ENCODE data around the gene PBXIP1. TPM values are rescaled to one million over a fixed set of nuclear protein-coding genes. Genes with fewer than 3 reads are reported as not detected.
A peak's percentile ranks its signal among the peaks of the same experiment; 100 is the strongest.

The PBXIP1 gene, protein sequence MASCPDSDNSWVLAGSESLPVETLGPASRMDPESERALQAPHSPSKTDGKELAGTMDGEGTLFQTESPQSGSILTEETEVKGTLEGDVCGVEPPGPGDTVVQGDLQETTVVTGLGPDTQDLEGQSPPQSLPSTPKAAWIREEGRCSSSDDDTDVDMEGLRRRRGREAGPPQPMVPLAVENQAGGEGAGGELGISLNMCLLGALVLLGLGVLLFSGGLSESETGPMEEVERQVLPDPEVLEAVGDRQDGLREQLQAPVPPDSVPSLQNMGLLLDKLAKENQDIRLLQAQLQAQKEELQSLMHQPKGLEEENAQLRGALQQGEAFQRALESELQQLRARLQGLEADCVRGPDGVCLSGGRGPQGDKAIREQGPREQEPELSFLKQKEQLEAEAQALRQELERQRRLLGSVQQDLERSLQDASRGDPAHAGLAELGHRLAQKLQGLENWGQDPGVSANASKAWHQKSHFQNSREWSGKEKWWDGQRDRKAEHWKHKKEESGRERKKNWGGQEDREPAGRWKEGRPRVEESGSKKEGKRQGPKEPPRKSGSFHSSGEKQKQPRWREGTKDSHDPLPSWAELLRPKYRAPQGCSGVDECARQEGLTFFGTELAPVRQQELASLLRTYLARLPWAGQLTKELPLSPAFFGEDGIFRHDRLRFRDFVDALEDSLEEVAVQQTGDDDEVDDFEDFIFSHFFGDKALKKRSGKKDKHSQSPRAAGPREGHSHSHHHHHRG
- total RNA-seq (10 to 100 TPM; 24.6 to 42.8 TPM), polyA plus RNA-seq (10 to 100 TPM in 1 of 2 donors, 1 to 10 TPM in 1; 3.8 to 16.4 TPM)

DNA sequence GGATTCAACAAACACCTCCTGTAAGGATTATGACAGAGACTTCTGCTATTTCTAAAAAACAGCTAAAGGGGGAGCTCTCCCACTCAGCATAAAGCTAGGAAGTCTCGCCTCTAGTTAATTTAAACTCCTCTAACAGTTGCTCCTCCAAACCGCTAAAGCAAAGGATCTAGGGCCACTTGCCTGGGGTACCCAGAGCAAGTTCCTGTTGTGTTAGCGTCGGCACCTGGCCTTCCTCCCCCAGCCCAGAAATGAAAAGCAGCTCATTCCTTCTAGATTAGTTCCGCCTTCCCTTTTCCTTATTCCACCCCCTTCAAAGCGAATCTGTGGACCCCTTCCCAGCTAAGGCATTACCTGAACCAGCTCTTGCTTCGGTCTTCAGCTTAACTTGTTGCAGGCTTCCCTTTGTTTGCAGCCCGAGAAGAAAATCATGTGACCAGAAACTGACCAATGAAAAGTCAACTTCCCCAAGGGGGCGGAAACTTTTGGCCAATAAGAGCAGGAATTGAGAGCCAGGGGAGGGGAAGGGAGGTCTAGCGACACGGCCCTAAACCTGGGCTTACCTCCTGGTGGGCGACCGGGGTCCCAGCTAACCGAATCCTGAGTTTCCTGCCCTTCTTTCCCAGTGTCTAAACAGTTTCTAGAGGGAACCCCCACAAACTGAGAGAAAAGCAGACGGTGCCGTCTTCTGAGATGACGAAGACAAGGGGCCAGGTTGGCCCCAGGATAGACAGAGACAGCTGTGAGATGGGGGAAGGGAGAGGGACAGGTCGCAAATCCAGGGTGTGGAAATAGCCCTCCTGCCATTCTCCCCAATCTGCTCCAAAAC lies at the start of gene PBXIP1:
PBXIP1 (minus strand) TSS at position 382 of the 826 bp plus-strand sequence. CDS start 2,378 bp downstream, outside the sequence.
- peaks cover 0 to 14% (median 4%) of the 10 kb centered on the region in 4 donors for H3K36me3 ChIP-seq (ENCODE audit: control insufficient read depth in 4 of 4, insufficient read depth in 3 of 4, low read depth in 1 of 4, low read length in 3 of 4)
- under 1% methylated on average over 18 of the region's 18 CpGs for WGBS
- peak within 1 kb of the TSS; percentile 40 to 68 (median 57) for H3K4me3 ChIP-seq (ENCODE audit: low read depth in 1 of 3, low read length in 3 of 3)
- DNase-seq (ENCODE audit: low spot score), result peak; percentile 87
- peak within 1 kb of the TSS; percentile 27 to 52 for H3K9ac ChIP-seq (ENCODE audit: low read depth in 1 of 2, low read length in 2 of 2)
- no peaks in the 10 kb centered on the region for H3K9me3 ChIP-seq (ENCODE audit: control insufficient read depth in 4 of 4, low read length in 3 of 4)
- peak within 1 kb of the TSS; percentile 12 to 49 for H3K27ac ChIP-seq (ENCODE audit: low read depth in 1 of 2, low read length in 2 of 2)
- H3K27me3 ChIP-seq (ENCODE audit: control insufficient read depth in 4 of 4, insufficient read depth in 4 of 4, low read length in 3 of 4), result no peaks in the 10 kb centered on the region
- TF ChIP-seq JUND (IDR thresholded peaks at IDR 0.05) (no peak), EGR1 (IDR thresholded peaks at IDR 0.05; ENCODE audit: low read depth in 2 of 2) (no peak), SP1 (IDR thresholded peaks at IDR 0.05) (peak; percentile 63), FOXA1 (IDR thresholded peaks at IDR 0.05) (no peak), RXRA (IDR thresholded peaks at IDR 0.05) (no peak), RAD21 (IDR thresholded peaks at IDR 0.05) (peak; percentile 23 to 25), FOXA2 (IDR thresholded peaks at IDR 0.05) (no peak), HNF4G (IDR thresholded peaks at IDR 0.05) (no peak), GABPA (IDR thresholded peaks at IDR 0.05 in 1 of 2, conservative IDR thresholded peaks at IDR 0.05 in 1 of 2) (peak in 1 of 2 donors; percentile 18), TAF1 (conservative IDR thresholded peaks at IDR 0.05) (no peak), YY1 (IDR thresholded peaks at IDR 0.05) (no peak), NR2F2 (IDR thresholded peaks at IDR 0.05) (no peak)
- TF ChIP-seq, protein P1, sequence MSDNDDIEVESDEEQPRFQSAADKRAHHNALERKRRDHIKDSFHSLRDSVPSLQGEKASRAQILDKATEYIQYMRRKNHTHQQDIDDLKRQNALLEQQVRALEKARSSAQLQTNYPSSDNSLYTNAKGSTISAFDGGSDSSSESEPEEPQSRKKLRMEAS (IDR thresholded peaks at IDR 0.05), result no peak
- TF ChIP-seq, protein P2, sequence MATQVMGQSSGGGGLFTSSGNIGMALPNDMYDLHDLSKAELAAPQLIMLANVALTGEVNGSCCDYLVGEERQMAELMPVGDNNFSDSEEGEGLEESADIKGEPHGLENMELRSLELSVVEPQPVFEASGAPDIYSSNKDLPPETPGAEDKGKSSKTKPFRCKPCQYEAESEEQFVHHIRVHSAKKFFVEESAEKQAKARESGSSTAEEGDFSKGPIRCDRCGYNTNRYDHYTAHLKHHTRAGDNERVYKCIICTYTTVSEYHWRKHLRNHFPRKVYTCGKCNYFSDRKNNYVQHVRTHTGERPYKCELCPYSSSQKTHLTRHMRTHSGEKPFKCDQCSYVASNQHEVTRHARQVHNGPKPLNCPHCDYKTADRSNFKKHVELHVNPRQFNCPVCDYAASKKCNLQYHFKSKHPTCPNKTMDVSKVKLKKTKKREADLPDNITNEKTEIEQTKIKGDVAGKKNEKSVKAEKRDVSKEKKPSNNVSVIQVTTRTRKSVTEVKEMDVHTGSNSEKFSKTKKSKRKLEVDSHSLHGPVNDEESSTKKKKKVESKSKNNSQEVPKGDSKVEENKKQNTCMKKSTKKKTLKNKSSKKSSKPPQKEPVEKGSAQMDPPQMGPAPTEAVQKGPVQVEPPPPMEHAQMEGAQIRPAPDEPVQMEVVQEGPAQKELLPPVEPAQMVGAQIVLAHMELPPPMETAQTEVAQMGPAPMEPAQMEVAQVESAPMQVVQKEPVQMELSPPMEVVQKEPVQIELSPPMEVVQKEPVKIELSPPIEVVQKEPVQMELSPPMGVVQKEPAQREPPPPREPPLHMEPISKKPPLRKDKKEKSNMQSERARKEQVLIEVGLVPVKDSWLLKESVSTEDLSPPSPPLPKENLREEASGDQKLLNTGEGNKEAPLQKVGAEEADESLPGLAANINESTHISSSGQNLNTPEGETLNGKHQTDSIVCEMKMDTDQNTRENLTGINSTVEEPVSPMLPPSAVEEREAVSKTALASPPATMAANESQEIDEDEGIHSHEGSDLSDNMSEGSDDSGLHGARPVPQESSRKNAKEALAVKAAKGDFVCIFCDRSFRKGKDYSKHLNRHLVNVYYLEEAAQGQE (IDR thresholded peaks at IDR 0.05), result no peak
- TF ChIP-seq, protein P3, sequence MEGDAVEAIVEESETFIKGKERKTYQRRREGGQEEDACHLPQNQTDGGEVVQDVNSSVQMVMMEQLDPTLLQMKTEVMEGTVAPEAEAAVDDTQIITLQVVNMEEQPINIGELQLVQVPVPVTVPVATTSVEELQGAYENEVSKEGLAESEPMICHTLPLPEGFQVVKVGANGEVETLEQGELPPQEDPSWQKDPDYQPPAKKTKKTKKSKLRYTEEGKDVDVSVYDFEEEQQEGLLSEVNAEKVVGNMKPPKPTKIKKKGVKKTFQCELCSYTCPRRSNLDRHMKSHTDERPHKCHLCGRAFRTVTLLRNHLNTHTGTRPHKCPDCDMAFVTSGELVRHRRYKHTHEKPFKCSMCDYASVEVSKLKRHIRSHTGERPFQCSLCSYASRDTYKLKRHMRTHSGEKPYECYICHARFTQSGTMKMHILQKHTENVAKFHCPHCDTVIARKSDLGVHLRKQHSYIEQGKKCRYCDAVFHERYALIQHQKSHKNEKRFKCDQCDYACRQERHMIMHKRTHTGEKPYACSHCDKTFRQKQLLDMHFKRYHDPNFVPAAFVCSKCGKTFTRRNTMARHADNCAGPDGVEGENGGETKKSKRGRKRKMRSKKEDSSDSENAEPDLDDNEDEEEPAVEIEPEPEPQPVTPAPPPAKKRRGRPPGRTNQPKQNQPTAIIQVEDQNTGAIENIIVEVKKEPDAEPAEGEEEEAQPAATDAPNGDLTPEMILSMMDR (IDR thresholded peaks at IDR 0.05; ENCODE audit: low read depth, low read length, missing input control), result no peak
- peaks cover 9 to 51% (median 32%) of the 10 kb centered on the region in 4 donors for H3K4me1 ChIP-seq (ENCODE audit: control insufficient read depth in 4 of 4, insufficient read depth in 4 of 4, low read length in 3 of 4)

Measured in liver (tissue), 9 donors.